Measurements from ENCODE around the gene APOA5.
"Not testable (repeated sequence)": the region's sequence is repeated elsewhere in the genome, so short reads cannot be mapped to it uniquely, and the experiment has no call there.

Gene APOA5

GRCh38 chr11:116771935-116772334 lies 19.7 kb downstream of the APOA5 start:
- DNase-seq: no peak

- DNase-seq: no peak
These were observed 29.5 kb downstream of the APOA5 start for GRCh38 chr11:116762132-116762531.

- DNase-seq: not testable (repeated sequence)
These were observed 35.6 kb downstream of the APOA5 start for GRCh38 chr11:116756044-116756443.

GRCh38 chr11:116750070-116750718 lies 41.5 kb downstream of the APOA5 start:
- no peak for DNase-seq

GRCh38 chr11:116742104-116742503 lies 49.6 kb downstream of the APOA5 start:
- DNase-seq: no peak

GRCh38 chr11:116740741-116741140 lies 50.9 kb downstream of the APOA5 start:
- DNase-seq: no peak
